Gastrocnemius medialis (tissue), 4 donors: ENCODE data around the gene DNAJB5. TPM values are rescaled to one million over a fixed set of nuclear protein-coding genes. Genes with fewer than 3 reads are reported as not detected.

Experiments
- ATAC-seq, 2 donors: fragments of 150-250 bp; one replicate each; pipeline ENCODE4 v1.9.1; 2016
- DNase-seq, 2 donors: peaks; one replicate each; pipeline ENCODE4 v3.0.0-alpha.2; 2019
- H3K27ac ChIP-seq, 4 donors: fragments of 200-600 bp; sonication (generic); 1 replicate in 1 of 4; 2 replicates in 3 of 4; pipeline ENCODE4 v1.5.1; 2016 to 2018; ENCODE audit warnings: mild to moderate bottlenecking in 2 of 4, moderate library complexity in 1 of 4
- H3K27me3 ChIP-seq, 3 donors: fragments of 200-600 bp; sonication (generic) in 2 of 3; 1 replicate in 1 of 3; 2 replicates in 2 of 3; pipeline versions ENCODE4 v1.5.1 to v1.6.0; 2016 to 2019; ENCODE audit warnings: mild to moderate bottlenecking in 1 of 3, moderate library complexity in 1 of 3
- H3K36me3 ChIP-seq, 2 donors: fragments of 200-600 bp; sonication (generic) in 1 of 2; one replicate each; pipeline ENCODE4 v1.5.1; 2017 to 2018
- H3K4me1 ChIP-seq, 2 donors: fragments of 200-600 bp; sonication (generic) in 1 of 2; one replicate each; pipeline ENCODE4 v1.5.1; 2016 to 2017; ENCODE audit warnings: mild to moderate bottlenecking in 2 of 2
- H3K4me3 ChIP-seq, 4 donors: fragments of 200-600 bp; sonication (generic) in 3 of 4; 1 replicate in 1 of 4; 2 replicates in 3 of 4; pipeline ENCODE4 v1.5.1; 2016 to 2019; ENCODE audit warnings: mild to moderate bottlenecking in 2 of 4
- H3K9me3 ChIP-seq, 3 donors: fragments of 200-600 bp; sonication (generic) in 2 of 3; 1 replicate in 1 of 3; 2 replicates in 2 of 3; pipeline ENCODE4 v1.5.1; 2016 to 2019
- POLR2A ChIP-seq, 2 donors: fragments of 450-650 bp; IDR thresholded peaks; one replicate each; pipeline ENCODE4 v1.6.1; 2017; ENCODE audit warnings: antibody characterized with exemption in 2 of 2, mild to moderate bottlenecking in 2 of 2, moderate library complexity in 2 of 2
- in situ Hi-C, 4 donors: fragments of 200-750 bp; cut with MboI; loops; one replicate each; pipeline versions ENCODE4 v1.15.0 to v1.8.0; 2017; ENCODE audit warnings: low sequenced_read_pairs in 4 of 4
- intact Hi-C: fragments of 100-400 bp; cut with DNase I; formaldehyde crosslinking; loops from one replicate; pipeline ENCODE4 v1.15.1; 2023; ENCODE audit warnings: low total_unique reads
- total RNA-seq, 4 donors: library from RNA; depleted of rRNA; stranded (reverse); fragments of >200 nt; gene quantifications; one replicate each; pipeline versions ENCODE4 v1.1.0 to v1.2.3, GENCODE V29; 2016
- TF ChIP-seq, protein P1 (sequence below), 5 experiments: fragments of 450-650 bp in 3 of 5; fragments of 200-600 bp in 2 of 5; sonication (generic) in 2 of 5; IDR thresholded peaks in 4 of 5; conservative IDR thresholded peaks in 1 of 5; 1 replicate in 4 of 5; 2 replicates in 1 of 5; pipeline ENCODE4 v1.5.1; 2016 to 2019; ENCODE audit warnings: antibody characterized with exemption in 5 of 5, mild to moderate bottlenecking in 3 of 5, moderate library complexity in 3 of 5

Gene DNAJB5
- total RNA-seq, 4 donors from 2014 or later: 75.3 to 187 (median 128) TPM

DNA sequence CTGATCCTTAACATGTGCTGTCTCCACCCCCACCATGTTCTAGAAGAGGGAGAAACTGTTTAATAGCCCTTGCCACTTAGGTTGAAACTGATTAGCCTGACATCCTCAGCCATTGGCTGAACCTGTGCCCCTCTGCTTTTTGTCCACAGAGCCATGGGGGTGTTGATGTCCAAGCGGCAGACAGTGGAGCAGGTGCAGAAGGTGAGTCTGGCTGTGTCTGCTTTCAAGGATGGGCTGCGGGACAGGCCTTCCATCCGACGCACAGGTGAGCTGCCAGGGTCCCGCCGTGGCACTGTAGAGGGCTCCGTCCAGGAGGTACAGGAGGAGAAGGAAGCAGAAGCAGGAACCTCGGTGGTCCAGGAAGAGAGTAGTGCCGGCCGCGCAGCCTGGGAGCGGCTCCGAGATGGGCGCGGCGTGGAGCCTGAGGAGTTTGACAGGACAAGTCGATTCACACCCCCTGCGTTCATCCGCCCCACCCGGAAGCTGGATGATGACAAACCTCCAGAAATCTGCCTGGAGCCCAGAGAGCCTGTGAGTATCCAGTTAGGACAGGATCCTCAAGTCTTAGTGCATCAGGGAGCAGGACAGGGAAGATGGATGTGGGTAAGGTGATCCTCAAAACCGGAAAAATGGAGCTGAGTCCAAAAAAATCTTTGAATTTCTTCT is 18.3 kb upstream of the DNAJB5 start:
- no peaks in the 10 kb centered on the region for H3K4me1 ChIP-seq
- H3K27ac ChIP-seq: no peak overlapping the region
- no peaks in the 10 kb centered on the region for H3K36me3 ChIP-seq
- in situ Hi-C loops: no loop called here
- H3K27me3 ChIP-seq: peaks cover 0 to 10% (median 3%) of the 10 kb centered on the region in 3 donors
- intact Hi-C loops: no loop called here
- TF ChIP-seq, protein P1, sequence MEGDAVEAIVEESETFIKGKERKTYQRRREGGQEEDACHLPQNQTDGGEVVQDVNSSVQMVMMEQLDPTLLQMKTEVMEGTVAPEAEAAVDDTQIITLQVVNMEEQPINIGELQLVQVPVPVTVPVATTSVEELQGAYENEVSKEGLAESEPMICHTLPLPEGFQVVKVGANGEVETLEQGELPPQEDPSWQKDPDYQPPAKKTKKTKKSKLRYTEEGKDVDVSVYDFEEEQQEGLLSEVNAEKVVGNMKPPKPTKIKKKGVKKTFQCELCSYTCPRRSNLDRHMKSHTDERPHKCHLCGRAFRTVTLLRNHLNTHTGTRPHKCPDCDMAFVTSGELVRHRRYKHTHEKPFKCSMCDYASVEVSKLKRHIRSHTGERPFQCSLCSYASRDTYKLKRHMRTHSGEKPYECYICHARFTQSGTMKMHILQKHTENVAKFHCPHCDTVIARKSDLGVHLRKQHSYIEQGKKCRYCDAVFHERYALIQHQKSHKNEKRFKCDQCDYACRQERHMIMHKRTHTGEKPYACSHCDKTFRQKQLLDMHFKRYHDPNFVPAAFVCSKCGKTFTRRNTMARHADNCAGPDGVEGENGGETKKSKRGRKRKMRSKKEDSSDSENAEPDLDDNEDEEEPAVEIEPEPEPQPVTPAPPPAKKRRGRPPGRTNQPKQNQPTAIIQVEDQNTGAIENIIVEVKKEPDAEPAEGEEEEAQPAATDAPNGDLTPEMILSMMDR (IDR thresholded peaks at IDR 0.05 in 4 of 5, conservative IDR thresholded peaks at IDR 0.05 in 1 of 5): no peak
- TF ChIP-seq POLR2A (IDR thresholded peaks at IDR 0.05): no peak
- no peaks in the 10 kb centered on the region for H3K9me3 ChIP-seq
- ATAC-seq: no peak
- no peak overlapping the region for H3K4me3 ChIP-seq
- DNase-seq: no peak

DNA sequence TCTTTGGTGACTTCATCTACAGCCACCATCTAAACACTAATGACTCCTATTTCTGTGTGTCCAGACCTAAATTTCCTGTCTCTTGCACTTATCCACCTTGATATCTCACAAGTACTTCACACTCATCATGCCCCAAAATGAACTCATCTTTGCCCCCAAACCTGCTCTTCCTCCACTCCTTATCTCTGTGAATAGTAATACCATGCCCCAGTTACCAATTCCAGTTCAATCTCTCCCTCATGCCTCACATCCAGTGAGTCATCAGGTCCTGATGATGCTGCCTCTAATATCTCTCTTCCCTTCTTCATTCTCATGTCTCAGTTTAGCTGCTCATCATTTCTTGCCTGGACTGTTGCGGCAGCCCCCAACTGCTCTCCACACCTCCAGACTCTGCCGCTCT is 14.9 kb upstream of the DNAJB5 start:
- intact Hi-C loops: no loop called here
- Histone ChIP-seq H3K27ac (no peak overlapping the region), H3K27me3 (no peaks in the 10 kb centered on the region), H3K36me3 (no peaks in the 10 kb centered on the region), H3K4me3 (no peak overlapping the region), H3K4me1 (no peaks in the 10 kb centered on the region), H3K9me3 (no peaks in the 10 kb centered on the region)
- in situ Hi-C loops: no loop called here
- ATAC-seq: no peak
- no peak for DNase-seq
- no peak for TF ChIP-seq POLR2A (IDR thresholded peaks at IDR 0.05)
- TF ChIP-seq, protein P1 (IDR thresholded peaks at IDR 0.05 in 4 of 5, conservative IDR thresholded peaks at IDR 0.05 in 1 of 5): no peak

DNA sequence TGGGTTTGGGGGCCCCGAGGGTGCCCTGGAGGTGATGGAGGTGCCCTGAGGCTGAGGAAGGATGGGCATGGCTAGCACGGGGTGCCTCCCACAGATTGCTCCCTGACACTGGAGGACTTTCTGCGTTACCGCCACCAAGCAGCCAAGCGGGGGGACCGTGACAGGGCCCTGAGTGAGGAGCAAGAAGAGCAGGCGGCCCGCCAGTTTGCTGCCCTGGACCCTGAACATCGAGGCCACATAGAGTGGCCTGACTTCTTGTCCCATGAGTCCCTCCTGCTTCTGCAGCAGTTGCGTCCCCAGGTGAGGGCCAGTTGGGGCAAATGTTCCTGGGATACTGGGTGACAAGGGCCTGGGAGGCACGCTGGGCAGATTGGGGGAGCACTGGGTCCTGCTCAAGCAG is 13.1 kb upstream of the DNAJB5 start:
- Histone ChIP-seq H3K9me3 (no peaks in the 10 kb centered on the region), H3K4me3 (no peak overlapping the region), H3K27me3 (no peaks in the 10 kb centered on the region), H3K4me1 (no peaks in the 10 kb centered on the region), H3K27ac (no peak overlapping the region), H3K36me3 (no peaks in the 10 kb centered on the region)
- DNase-seq (no peak), ATAC-seq (no peak)
- intact Hi-C loops (no loop called here), in situ Hi-C loops (no loop called here)
- TF ChIP-seq POLR2A (IDR thresholded peaks at IDR 0.05): no peak
- TF ChIP-seq, protein P1 (IDR thresholded peaks at IDR 0.05 in 4 of 5, conservative IDR thresholded peaks at IDR 0.05 in 1 of 5): no peak

DNA sequence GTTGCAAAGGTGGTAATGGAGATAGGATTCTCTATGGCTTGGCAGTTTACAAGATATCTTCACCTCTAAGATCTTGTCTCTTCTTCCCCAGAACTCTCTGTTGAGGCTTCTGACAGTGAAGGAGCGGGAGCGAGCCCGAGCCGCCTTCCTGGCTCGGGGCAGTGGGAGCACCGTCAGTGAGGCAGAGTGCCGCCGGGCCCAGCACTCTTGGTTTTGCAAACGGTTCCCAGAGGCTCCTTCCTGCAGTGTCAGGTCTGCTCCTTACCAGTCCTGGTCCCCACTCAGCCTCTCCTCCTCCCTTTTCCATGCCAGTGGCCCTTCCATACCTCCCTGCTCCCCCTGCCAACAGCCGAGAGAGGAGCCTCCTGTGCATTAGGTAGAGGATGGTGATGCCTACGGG is 12.6 kb upstream of the DNAJB5 start:
- ATAC-seq: no peak
- H3K27me3 ChIP-seq: no peaks in the 10 kb centered on the region
- H3K4me1 ChIP-seq: no peaks in the 10 kb centered on the region
- H3K4me3 ChIP-seq: no peak overlapping the region
- TF ChIP-seq POLR2A (IDR thresholded peaks at IDR 0.05): no peak
- TF ChIP-seq, protein P1 (IDR thresholded peaks at IDR 0.05 in 4 of 5, conservative IDR thresholded peaks at IDR 0.05 in 1 of 5): no peak
- H3K27ac ChIP-seq: no peak overlapping the region
- in situ Hi-C loops (no loop called here), intact Hi-C loops (no loop called here)
- H3K36me3 ChIP-seq: no peaks in the 10 kb centered on the region
- H3K9me3 ChIP-seq: no peaks in the 10 kb centered on the region
- no peak for DNase-seq
